Measurements from ENCODE around the gene TRIOBP.

GRCh38 chr22:37792494-37792893 is 95.6 kb downstream of the TRIOBP start:
- TF ChIP-seq, protein P1, sequence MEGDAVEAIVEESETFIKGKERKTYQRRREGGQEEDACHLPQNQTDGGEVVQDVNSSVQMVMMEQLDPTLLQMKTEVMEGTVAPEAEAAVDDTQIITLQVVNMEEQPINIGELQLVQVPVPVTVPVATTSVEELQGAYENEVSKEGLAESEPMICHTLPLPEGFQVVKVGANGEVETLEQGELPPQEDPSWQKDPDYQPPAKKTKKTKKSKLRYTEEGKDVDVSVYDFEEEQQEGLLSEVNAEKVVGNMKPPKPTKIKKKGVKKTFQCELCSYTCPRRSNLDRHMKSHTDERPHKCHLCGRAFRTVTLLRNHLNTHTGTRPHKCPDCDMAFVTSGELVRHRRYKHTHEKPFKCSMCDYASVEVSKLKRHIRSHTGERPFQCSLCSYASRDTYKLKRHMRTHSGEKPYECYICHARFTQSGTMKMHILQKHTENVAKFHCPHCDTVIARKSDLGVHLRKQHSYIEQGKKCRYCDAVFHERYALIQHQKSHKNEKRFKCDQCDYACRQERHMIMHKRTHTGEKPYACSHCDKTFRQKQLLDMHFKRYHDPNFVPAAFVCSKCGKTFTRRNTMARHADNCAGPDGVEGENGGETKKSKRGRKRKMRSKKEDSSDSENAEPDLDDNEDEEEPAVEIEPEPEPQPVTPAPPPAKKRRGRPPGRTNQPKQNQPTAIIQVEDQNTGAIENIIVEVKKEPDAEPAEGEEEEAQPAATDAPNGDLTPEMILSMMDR (IDR thresholded peaks at IDR 0.05): no peak
- no peak for TF ChIP-seq POLR2A (IDR thresholded peaks at IDR 0.05)
